Measurements from ENCODE around the gene ORMDL1.
"Not testable (repeated sequence)": the region's sequence is repeated elsewhere in the genome, so short reads cannot be mapped to it uniquely, and the experiment has no call there.

The ORMDL1 gene

DNA sequence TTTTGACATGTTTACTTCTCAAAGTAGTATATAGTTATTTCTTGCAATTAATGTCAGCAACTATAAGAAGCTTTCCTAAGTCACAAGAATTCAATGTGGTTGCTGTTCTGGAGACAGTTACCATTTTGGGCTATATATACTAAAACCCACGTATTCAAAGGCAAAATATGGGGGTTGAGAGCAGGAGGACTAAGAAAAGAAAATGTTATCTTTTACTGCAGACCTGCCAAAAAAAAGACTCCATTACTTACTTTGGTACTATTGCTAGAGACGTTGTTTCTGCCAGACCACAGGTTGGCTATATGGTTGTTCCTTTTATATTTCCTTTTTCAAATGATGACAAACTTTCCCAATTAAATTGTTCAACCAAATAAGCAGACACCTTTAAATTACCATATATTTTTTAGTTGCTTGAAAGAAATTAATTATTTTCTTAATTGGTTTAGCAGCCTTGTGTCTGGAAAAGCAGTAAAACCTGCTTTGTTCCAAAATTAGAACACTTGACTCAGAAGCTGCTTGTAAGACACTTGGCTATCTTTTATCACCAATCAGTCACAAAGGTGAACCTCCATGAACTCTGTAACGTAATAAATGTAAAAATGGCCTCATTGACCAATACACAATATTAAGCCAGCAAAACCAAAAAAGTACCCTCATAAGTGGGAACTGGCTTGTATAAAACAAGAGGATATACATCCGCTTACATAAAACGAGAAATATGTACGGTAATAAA lies 13.4 kb downstream of the ORMDL1 start:
- DNase-seq, result no peak

DNA sequence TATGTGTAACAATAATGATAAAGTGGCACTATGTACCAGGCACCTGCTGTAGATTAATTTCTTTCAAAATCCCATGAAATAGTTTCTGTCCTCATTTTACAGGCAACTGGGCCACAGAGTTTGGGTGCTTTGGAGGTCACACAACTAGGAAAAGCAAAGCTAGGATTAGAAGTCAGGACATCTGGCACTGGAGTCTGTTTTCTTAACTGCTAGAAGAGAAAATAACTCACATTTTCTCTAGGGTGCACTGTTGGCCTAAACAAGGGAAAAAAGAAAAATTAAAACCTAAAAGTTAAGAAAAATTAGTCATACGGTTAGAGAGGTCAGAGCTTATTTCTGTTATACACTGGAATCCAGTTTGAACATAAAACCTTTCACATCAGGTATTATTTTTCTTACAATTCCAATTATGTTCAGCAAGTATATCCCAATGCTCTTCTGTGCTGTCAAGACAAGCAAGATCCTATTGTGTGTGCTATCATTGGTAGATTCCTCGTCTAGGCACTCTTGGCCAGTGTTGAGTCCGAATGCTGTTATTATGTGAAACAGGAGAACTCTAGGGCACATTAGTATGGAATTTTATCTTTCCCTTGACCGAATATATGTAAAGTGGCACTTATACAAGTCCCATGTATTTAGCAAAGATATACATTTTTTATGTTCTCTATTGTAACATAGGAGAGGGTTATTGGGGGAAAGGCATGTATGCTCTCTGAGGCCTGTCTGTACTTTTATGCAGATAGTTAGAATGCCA lies 20.1 kb downstream of the ORMDL1 start:
- DNase-seq, result no peak

DNA sequence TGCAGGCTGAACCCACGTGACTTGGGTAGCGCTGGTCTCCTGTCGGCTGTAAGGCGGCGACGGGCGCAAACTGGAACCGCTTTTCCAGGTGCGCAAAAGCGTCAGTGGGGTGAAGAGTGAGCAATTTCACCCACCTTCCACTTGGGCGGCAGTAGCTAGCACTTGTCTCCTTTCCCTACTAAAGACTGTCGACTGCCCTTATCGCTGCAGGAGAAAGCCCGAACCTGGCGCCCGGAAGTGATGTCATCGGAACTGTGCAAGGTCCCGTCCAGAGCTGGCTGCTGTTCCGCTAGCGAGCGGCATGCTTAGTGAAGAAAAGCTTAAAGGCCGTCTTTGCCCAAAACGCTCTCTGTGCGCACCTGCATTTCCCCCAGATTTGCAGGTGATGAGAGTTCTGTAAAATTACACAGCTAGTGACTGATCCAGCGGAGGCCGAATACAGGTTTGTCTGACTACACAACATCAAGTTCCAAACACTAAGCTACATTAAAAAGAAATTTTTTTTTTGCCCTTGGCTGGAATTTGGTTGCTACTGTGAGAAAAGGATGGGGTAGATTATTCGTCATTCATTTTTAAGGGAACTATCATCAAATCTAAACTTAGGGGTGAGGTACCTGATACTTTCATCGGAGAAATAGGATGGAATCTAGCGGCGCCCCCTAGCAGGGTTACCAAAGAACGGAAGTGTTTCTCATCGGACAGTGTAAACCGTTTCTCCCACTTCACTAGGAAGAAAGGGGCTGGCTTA lies 21.4 kb downstream of the ORMDL1 start, which contains the start of gene OSGEPL1:
TSS of gene OSGEPL1 (minus strand) at position 242 of the 748 bp plus-strand sequence. CDS start 1,152 bp downstream, outside the sequence.
- DNase-seq, result peak; percentile 84

DNA sequence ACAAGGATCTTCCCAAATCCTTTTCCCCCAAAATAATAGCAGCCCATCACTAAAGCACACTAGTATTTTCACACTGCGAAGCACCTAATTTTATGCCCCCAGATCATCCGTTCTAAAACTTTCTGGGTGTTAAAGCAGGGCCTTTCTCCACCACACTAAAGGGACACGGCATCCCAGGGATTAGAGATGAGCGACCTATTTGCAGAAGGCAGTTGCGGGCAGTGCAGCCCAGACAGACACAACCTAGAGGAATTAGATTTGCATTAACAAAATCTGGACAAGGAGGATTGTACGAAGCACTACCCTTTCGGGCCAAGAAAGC lies 21.9 kb downstream of the ORMDL1 start:
- no peak for DNase-seq

DNA sequence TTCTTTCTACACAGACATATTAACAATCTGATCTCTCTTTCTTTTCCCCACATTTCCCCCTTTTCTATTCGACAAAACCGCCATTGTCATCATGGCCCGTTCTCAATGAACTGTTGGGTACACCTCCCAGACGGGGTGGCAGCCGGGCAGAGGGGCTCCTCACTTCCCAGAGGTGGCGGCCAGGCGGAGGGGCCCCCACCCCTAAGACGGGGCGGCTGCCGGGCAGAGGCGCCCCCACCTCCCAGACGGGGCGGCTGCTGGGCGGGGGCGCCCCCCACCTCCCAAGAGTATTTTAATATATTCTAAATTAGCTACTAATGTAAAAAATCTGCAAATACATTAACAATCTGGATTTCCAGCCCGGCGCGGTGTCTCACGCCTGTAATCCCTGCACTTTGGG lies 24.0 kb downstream of the ORMDL1 start:
- not testable (repeated sequence) for DNase-seq

DNA sequence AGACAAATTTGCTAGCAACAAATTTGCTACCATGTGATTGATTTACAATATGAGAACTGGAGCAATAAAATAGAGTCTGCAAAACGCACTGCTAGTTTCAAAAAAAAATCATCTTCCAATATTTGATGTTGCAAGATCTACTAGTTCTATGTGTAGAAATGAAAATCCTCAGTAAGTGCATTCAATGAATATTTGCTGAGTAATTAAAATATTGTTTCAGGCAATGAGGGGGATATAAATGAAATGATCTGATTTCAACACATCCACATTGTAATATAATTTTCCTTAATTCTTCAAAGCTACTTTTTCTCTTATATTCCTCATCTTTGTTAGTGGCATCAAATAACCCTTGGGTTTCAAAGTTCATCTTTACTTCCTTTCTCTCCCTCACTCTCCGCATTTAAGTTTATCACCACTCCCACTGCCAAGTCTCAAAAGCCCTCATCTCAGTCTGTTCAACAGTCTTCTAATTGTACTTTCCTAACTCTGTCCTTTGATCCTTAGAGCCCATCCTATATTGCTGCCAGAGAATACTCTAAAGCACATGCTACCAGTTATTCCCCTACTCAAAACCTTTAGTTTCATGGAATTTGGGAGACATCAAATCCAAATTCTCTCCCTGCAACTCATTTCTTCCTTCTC lies 27.7 kb downstream of the ORMDL1 start:
- no peak for DNase-seq

DNA sequence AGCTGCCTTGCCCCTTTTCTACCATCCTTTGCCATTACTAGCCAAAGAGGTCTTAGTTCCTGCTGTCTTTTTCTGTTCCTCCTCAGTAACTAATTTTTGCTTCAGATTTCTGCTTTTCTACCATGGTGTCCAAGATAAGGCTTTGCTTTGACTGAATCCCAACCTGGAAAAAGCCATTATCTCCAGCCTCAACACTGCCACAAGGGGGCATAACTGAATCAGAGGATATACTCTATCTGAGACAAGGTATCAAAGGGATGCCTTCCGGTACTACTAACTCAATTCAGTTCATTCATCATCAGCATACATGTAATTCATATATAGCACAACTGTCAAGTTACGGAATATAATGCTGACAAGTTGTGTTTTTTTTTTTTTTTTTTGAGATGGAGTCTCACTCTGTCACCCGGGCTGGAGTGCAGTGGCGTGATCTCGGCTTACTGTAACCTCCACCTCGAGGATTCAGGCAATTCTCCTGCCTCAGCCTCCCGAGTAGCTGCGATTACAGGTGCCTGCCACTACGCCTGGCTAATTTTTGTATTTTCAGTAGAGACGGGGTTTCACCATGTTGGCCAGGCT lies 33.0 kb downstream of the ORMDL1 start:
- peak; percentile 3 for DNase-seq

DNA sequence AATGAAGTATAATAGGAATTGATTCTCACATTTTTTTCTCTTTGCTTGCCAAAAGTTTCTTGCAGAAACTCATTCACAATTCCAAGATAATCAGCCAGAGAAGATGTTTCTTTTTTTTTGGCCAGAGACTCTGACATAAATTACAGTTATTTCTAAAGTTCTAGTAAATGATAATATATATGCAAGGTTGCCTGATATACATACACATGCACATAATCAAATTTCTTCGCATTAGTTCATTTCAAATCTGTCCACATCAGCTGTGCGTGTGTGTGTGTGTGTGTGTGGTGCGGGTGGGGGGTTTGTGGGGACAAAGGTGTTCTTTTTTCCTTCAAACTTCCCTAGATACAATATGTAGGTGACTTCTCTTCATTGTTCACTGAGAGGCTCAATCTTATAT lies 54.7 kb downstream of the ORMDL1 start:
- DNase-seq, result no peak

DNA sequence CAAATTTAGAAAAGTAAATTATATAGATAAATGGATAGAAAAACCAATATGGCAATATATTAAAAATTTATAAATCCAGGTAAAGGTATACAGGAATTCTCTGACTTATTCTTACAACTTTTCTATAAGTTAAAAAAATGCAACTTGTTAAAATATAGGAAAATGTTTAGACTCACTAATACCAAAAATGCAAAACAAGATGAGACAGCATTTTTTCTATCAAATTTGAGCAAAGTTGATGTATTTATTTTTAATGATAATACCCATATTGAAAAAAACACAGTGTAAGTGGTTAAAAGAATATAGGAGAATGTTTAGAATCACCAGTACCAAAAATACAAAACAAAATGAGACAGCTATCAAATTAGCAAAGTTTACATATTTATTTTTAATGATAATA lies 57.3 kb downstream of the ORMDL1 start:
- DNase-seq, result no peak

DNA sequence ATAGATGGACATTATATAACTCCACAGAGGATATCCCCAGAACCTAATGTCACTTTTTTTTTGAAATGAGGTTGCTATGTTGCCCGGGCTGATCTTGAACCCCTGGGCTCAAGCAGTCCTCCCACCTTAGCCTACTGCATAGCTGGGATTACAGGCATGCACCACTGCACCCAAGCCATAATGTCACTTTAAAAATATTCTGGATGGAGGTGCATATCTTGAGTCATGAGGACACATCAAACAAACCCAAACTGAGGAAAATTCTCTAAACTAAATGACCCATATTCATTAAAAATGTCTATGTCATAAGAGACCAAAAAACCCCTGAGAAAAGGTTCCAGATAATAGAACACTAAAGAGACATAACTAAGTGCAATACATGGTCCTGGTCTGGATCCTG lies 57.9 kb downstream of the ORMDL1 start:
- DNase-seq, result no peak

DNA sequence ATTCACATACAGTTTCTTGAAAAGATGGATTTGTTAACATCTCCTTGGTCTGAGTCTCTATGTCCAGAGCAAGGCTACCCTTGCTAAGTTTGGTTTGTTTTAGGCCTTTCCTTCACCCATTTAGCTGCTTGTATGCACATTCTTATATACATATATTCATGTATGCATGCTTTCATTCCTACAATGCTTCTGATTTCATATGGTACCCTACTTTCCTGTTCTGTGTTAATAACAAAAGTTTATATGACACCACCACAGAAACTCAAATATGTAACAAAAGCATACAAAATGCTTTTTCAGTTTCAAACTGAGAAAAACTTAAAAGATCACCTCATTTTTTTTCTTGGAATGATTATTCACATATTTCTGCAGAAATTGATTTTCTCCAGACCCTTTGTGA lies 60.9 kb downstream of the ORMDL1 start:
- no peak for DNase-seq

Data from SHP77 treated with DMSO at 0.1 percent for 48 hours (cell line).